ENCODE results near the gene PKN2. TPM values are rescaled to one million over a fixed set of nuclear protein-coding genes. Genes with fewer than 3 reads are reported as not detected.

The PKN2 gene
- total RNA-seq, 1 experiment from 2014 or later, result 33.4 TPM

- Histone ChIP-seq H3K27me3 (replicated peaks; ENCODE audit: control insufficient read depth, insufficient read depth, low read length) (no peaks in the 10 kb centered on the region), H3K4me1 (peaks cover 11% of the 10 kb centered on the region), H3K4me3 (ENCODE audit: low read depth, low read length) (no peak overlapping the region), H3K36me3 (ENCODE audit: control insufficient read depth, insufficient read depth, low read length) (no peaks in the 10 kb centered on the region), H3K9me3 (no peaks in the 10 kb centered on the region)
- BruUV-seq (replicated peaks), result no TSS peak
- Mint-ChIP-seq H3K36me3 (ENCODE audit: insufficient read depth, unreplicated experiment) (no peaks in the 10 kb centered on the region), H3K27me3 (ENCODE audit: insufficient read depth, unreplicated experiment) (no peaks in the 10 kb centered on the region), H3K9me3 (ENCODE audit: unreplicated experiment) (no peaks in the 10 kb centered on the region), H3K4me1 (ENCODE audit: low read depth, unreplicated experiment) (peaks cover 10% of the 10 kb centered on the region), H3K4me3 (ENCODE audit: unreplicated experiment) (no peak overlapping the region), H3K27ac (ENCODE audit: unreplicated experiment) (peak overlapping the region; percentile 8)
- no peak for TF ChIP-seq CTCF (IDR thresholded peaks at IDR 0.05; ENCODE audit: insufficient read depth in 1 of 2, low read depth in 1 of 2, low read length in 1 of 2, severe bottlenecking in 1 of 2, unreplicated experiment in 1 of 2)
- CTCF ChIA-PET, result no interaction called here
- POLR2A ChIA-PET, result no interaction called here
- intact Hi-C loops (cut with micrococcal nuclease; ENCODE audit: unreplicated experiment), result no loop called here
- no peak for DNase-seq
Observed at GRCh38 chr1:88768187-88768586, 84.1 kb downstream of the PKN2 start.

- H3K27me3 Mint-ChIP-seq (ENCODE audit: insufficient read depth, unreplicated experiment), result no peaks in the 10 kb centered on the region
- H3K9me3 Mint-ChIP-seq (ENCODE audit: unreplicated experiment), result no peaks in the 10 kb centered on the region
- intact Hi-C loops (cut with micrococcal nuclease; ENCODE audit: unreplicated experiment), result no loop called here
- no peak for TF ChIP-seq CTCF (IDR thresholded peaks at IDR 0.05; ENCODE audit: insufficient read depth in 1 of 2, low read depth in 1 of 2, low read length in 1 of 2, severe bottlenecking in 1 of 2, unreplicated experiment in 1 of 2)
- ChIA-PET POLR2A (no interaction called here), CTCF (no interaction called here)
- H3K27me3 ChIP-seq (replicated peaks; ENCODE audit: control insufficient read depth, insufficient read depth, low read length), result no peaks in the 10 kb centered on the region
- no peak overlapping the region for H3K4me3 Mint-ChIP-seq (ENCODE audit: unreplicated experiment)
- no peaks in the 10 kb centered on the region for H3K36me3 Mint-ChIP-seq (ENCODE audit: insufficient read depth, unreplicated experiment)
- H3K36me3 ChIP-seq (ENCODE audit: control insufficient read depth, insufficient read depth, low read length), result no peaks in the 10 kb centered on the region
- H3K4me1 ChIP-seq, result peaks cover 16% of the 10 kb centered on the region
- H3K27ac Mint-ChIP-seq (ENCODE audit: unreplicated experiment), result peak overlapping the region; percentile 8
- no TSS peak for BruUV-seq (replicated peaks)
- H3K4me3 ChIP-seq (ENCODE audit: low read depth, low read length), result no peak overlapping the region
- DNase-seq, result no peak
- H3K9me3 ChIP-seq, result no peaks in the 10 kb centered on the region
- peaks cover 12% of the 10 kb centered on the region for H3K4me1 Mint-ChIP-seq (ENCODE audit: low read depth, unreplicated experiment)
Observed at GRCh38 chr1:88768816-88769215, 84.7 kb downstream of the PKN2 start.

- peaks cover 28% of the 10 kb centered on the region for H3K4me1 Mint-ChIP-seq (ENCODE audit: low read depth, unreplicated experiment)
- TSS peak; percentile 71 for BruUV-seq (replicated peaks)
- POLR2A ChIA-PET, result interaction anchor here (0.9 kb wide), 1 partner anchor 88 kb away, joined by 5 read pairs; no protein-coding TSS in a partner anchor
Observed at GRCh38 chr1:88773540-88774150, 89.6 kb downstream of the PKN2 start.

More at GRCh38 chr1:88773540-88774150, 89.6 kb downstream of the PKN2 start:
- Mint-ChIP-seq H3K27me3 (ENCODE audit: insufficient read depth, unreplicated experiment) (no peaks in the 10 kb centered on the region), H3K9me3 (ENCODE audit: unreplicated experiment) (no peaks in the 10 kb centered on the region), H3K36me3 (ENCODE audit: insufficient read depth, unreplicated experiment) (peaks cover 20% of the 10 kb centered on the region), H3K4me3 (ENCODE audit: unreplicated experiment) (peak overlapping the region; percentile 73), H3K27ac (ENCODE audit: unreplicated experiment) (peak overlapping the region; percentile 91)
- peaks cover 46% of the 10 kb centered on the region for H3K4me1 ChIP-seq
- no peaks in the 10 kb centered on the region for H3K9me3 ChIP-seq
- CTCF ChIA-PET, result no interaction called here
- intact Hi-C loops (cut with micrococcal nuclease; ENCODE audit: unreplicated experiment), result no loop called here
- peak; percentile 20 to 38 for DNase-seq
- no peak overlapping the region for H3K4me3 ChIP-seq (ENCODE audit: low read depth, low read length)
- H3K27me3 ChIP-seq (replicated peaks; ENCODE audit: control insufficient read depth, insufficient read depth, low read length), result no peaks in the 10 kb centered on the region
- no peak for TF ChIP-seq CTCF (IDR thresholded peaks at IDR 0.05; ENCODE audit: insufficient read depth in 1 of 2, low read depth in 1 of 2, low read length in 1 of 2, severe bottlenecking in 1 of 2, unreplicated experiment in 1 of 2)
- H3K36me3 ChIP-seq (ENCODE audit: control insufficient read depth, insufficient read depth, low read length), result no peaks in the 10 kb centered on the region
